GM18526 (cell line): ENCODE results near the gene SPOCK1.

ENCODE experiments used
- POLR2A ChIP-seq: IDR thresholded peaks from 3 replicates; pipeline ENCODE4 v1.6.1; 2011; ENCODE audit not compliant: insufficient read length; ENCODE audit errors: extremely low read depth

SPOCK1 gene

DNA sequence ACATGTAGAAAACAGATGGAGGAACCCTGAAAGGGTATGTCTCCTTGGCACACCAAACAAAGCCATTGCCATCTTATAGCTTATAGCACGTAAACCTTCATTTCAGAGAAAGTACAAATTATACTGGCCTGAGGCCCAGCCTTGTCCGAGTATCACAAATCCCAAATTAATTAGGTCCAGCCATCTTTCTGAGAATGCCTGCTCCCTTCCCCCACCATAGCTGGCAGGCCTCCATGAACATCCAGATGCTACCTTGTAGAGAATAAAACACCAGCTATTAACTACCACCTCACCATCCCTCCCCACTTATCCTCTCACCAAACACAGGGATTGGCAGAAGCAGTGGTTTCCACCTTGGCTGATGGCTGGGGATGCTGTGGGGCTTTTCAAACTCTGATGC, 224.0 kb downstream of the SPOCK1 start:
- TF ChIP-seq POLR2A: no peak

DNA sequence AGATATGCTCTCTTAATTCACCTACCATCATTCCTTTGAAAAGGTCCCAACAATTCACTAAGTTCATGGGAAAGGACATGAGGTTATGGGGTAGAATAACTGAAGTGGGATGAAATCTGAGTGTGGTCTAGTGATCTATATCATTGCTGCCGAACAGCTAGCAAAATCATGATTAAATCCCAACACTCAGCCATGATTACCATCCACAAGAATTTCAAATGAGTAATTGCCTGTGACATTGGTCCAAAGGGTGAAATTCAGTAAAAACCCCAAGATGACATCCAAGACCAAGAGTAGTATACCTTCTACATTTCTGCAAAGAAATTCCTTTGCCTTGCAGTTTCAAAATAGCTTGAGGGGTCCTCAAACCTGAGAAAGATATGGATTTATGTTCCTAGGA, 225.6 kb downstream of the SPOCK1 start:
- no peak for TF ChIP-seq POLR2A

DNA sequence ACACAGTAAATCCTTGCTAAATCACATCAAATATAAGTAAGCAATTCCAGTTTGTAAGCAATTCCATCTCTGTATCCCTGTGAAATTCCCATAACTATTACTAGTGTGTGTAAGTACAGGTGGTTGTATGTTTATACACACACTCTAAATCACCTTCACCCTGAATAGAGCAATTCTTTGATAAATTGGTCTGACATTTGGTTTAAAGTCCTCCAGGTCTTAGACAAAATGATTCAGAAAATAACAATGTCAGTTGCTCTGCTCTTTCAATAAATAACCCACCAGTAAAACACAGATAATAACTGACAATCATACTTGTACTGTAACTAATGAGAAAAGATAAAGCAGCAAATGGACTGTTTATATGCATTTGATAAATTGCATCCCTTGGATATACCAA, 226.3 kb downstream of the SPOCK1 start:
- TF ChIP-seq POLR2A: no peak

DNA sequence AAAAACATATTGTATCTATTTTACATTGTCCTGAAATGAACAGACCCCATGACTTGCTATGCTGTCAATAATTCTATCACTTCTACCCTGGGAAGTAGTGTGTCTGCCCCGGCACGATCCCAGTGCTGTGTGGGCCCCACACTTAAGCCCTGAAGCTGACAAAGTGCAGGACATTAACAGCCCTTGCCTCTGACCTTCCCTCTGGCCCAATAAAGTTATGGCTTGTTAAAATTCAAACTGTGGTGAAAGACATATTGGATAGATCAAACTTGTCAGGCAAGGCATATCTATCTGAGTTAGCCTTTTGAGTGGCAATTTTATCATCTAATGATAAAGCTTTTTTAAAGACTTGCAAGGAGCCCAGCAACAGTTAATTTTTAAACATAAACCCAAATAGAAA, 229.2 kb downstream of the SPOCK1 start:
- no peak for TF ChIP-seq POLR2A

DNA sequence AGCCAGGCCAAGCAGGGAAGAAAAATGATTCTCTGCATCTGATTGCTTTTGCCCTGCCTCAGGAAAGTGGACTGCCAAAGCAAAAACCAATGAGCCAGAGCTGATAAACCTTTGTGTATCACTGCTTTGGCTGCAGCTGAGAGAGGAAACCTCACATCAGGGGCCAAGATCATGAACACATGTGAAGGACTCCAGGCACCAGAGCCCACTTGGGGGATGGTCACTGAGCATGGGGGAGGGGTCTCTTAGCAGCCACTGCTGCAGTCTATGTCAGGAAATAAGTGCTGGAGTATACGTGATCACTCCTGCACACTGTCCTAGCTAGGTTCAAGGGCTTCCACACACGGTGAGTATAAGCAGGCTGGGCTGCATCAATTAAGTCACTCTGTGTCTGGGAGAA, 229.9 kb downstream of the SPOCK1 start:
- TF ChIP-seq POLR2A: no peak

DNA sequence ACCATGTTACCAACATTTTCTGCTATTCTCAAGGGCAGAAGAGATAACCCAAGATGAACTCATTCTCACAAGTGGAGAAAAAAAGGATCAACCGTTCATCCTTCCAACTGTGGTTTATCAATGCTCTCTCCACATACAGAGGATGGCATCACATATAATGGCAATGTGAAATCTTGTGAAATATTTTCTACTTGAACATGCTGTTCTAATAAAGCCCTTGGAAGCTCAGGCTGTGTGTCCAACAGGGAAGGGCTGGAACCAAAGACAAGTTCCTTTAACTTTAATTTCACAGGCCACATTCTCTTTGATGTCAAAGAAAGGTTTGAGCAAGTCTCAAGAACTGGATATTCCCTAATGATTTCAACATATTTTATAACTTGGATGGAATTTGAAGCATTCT, 230.5 kb downstream of the SPOCK1 start:
- TF ChIP-seq POLR2A: no peak

DNA sequence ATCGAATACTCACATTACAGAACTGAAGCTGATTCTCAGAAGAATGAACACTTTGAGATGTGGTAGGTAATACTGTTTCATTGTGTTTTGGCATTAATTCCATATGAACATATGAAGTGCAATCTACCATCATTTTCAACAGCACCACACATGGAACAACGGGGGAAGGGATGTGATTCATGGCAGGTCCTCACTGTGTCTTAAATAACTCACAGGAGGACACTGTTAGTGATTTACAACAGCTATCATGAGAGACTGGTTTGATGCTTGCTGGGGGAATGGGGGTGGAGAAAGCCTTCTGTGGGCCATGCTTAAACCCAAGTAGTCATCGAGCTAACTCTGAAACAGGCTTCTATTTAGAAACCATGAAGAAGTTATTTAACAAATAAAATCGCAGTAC, 232.9 kb downstream of the SPOCK1 start:
- TF ChIP-seq POLR2A: no peak

DNA sequence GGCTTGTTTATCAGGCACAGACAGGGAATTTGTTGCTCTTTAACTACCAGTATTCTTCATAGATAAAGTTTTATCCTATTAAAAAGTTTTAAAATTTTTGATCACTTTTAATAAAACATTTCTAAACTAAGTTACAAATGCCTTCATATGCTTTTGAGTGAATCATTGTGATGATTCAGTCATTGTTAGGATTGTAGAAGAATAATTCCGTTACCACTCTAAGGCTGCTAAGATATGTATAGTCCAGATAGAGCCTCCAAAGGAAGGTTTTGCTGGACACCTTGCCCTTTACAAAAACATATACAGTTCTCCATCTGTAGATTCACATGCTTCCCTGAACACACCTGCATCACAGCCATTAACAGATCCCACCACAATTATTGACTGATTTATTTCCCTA, 233.7 kb downstream of the SPOCK1 start:
- no peak for TF ChIP-seq POLR2A

DNA sequence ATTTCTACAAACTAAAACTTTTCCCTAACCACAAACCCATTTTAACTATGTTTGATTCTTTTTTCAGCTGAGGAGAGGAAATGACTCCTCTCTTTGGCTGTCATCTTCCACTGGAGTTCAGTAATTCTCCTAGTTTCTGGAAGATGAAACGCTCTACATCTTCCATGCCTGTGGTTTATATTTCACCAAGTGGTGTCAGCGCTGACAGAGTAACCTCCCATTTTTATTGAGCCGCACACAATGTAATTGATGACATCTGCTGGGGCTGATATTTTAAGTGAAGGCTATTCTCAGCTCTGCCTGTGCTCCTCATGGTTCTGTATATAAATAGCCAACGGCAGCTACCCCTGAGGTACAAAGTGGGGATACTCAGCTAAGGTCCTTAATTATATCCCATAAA, 234.6 kb downstream of the SPOCK1 start:
- TF ChIP-seq POLR2A: no peak

DNA sequence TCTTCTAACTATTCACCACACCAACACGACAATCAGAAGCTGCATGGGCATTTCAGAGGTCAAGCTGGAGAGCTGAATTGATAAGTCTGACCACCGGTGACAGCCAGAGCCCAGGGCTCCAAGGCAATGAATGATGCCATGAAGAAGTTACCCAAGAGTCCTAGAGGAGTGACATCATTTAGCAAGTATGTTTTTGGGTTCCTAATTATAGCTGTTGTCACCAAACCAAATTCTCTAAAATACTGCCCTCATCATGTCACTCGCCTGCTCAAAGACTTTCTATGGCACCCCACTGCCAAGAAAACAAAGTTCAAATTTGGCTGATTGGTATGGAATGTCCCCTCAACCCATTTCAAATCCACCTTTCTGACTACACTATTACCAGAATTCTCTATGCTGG, 235.1 kb downstream of the SPOCK1 start:
- no peak for TF ChIP-seq POLR2A

DNA sequence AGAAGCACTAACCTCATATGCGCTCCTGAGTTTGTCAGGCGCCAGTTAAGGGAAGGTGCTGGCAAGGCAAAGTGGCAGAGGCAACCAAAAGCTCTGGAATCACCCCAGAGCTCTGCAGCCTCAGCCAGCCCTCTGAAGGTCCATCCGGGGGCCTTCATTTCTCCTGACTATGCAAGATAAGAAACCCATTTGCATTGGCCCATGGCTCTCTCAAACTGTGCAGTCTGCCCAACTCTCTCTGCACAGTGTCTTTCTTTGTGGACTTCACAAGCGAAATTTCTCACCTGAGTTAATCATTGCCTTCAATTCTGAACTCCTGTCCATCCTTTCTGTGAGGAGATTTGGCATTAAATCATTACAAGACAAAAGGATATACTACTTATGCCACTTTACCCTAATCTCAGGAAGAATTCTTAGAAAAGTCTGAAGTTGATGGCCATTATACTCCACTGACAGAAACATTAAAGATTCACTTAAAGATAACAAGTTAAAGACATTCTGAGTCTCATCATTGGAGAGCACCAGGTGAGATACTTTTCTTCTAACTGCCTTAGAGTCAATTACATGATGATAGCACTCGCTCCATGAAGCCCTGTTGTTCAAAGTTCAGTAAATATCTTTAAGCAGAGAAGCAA, 235.6 kb downstream of the SPOCK1 start:
- TF ChIP-seq POLR2A: no peak

DNA sequence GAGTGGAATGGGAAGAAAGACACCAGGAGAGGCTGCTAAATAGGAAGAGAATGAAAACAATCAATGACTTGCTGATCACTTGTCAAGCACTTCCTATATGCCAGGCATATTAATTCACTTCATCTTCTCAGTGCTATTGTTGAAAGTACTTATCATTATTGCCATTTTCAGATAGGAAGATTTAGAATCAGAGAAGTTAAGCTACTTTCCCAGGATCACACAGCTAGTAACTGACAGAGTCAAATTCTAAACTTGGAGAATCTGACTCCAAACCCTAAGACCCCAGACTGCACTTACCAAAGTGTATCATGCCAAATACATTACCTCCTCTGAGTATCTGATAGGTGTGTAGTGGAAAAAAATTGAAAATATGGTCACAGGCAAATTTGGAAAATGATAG, 236.3 kb downstream of the SPOCK1 start:
- no peak for TF ChIP-seq POLR2A

DNA sequence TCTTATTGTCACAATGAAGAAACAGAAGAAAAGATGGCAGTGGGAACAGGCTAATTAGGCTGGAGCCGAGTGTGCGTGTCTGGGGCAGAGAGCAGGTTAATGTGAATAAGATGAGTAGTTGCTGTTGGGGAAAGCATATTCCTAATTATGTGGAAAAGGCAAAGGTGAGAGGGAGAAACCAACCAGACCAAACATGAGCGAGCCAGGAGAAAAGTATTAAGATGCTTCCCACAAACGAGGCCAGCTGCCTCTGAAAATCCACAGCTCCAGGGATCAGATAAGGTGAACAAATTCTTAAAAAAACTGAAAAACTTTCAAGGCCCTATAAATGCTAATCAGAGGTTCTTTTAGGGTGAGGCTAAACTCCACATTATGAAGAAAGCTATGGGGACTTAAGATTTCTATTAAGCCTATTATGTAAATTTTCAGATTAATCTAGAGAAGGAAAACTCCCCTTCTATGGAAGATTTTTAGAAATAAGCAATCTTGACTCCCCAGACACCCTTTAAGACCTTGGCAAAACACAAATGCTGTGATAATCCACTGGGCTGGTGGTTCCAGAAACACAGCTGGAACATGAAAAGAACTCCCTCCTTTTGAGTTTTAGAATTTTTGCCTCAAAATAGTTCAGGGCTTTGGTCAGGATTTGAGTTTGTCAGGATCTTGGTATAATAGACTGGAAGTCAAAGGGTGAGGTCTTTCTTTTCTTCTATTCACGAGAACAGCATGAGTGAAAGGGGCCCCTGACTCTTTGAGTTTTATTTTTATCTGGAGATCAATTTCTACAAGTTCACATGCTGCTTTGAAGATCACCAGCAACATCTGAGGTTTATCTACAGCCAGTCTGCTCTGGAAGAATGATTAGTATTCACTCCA, 238.1 kb downstream of the SPOCK1 start:
- no peak for TF ChIP-seq POLR2A

DNA sequence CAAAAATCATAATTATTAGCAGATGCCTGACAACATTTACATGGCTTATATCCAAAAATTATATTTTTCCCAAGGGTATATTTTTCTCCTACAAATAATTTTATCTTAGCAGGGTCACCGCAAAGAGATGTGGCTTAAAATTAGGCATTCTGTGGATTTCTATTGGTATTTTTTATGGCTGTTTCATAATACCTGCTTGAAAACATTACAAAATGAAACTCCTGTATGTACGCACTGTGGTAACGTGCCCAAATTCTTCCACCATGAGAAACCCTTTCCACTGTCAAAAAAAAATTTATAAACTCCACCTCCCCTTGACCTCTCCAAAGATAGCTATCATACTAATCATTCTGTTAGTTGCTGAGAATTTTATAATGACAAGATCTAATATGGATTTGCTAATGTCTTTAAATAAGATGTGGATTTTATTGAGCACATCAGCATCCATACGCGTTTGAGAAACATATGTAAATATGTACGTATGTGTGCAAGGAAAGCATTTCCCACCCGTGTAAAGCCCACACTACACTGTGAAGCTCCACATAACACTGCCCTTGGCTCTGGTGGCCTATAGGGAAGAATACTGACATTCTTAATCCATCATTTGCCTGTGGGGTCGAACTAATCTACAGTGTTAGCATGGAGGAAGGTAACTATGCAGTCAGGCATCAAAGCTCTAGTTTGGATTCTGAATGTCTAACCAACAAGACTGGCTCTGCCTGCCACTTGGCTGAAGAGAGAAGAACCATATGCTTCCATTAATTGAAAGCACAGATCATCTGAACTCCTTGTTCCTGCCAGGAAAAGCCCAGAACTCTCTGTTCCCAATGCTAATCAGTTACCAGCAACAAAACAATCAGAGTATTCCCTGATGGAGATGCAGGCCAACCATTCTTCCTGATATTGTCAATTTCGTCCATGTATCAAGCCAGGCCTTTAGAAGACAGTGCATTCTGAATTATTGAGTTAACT, 244.7 kb downstream of the SPOCK1 start:
- TF ChIP-seq POLR2A: no peak

DNA sequence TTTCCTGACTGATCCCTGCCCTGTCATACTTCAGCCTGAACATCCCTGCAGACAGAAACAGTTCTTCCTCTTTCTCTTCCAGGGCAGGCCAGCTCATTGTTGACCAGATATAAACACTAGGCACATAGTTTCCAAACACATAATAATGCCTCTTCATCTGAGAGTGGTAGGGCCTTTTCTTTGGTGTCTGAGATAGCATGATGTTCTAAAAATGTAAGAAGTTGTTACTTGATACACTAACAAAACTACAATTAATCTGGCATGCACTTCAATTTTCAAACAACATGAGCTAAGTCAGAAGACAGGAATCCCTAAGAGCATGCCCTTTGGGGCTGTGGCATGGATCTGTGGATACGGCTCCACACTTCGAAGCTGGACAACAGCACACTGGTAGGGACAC, 246.6 kb downstream of the SPOCK1 start:
- no peak for TF ChIP-seq POLR2A

DNA sequence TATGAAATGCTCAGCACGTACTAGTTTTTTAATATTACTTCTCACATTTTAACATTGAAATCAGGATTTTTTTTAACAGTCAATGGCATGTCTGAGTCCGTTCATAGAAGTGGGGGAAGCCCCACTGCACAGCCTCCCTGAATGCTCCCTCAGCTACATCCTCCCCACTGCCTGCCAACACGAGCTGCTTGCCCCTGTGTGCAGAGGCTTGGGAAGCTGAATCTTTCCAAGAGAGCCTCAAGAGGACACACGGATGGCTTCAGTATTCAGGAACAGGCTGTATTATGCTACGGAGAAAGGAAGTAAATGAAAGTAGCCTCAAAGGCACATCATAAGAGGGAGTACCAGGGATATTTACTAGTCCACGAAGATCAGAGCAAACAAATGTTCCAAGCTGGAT, 248.7 kb downstream of the SPOCK1 start:
- TF ChIP-seq POLR2A: no peak
